ENCODE results near the gene ANO2. TPM values are rescaled to one million over a fixed set of nuclear protein-coding genes. Genes with fewer than 3 reads are reported as not detected.

The ANO2 gene
- total and polyA plus RNA-seq, 8 donors: 0.43 to 2.4 (median 0.97) TPM

- Histone ChIP-seq H3K36me3 (no peaks in the 10 kb centered on the region), H3K27ac (no peak overlapping the region), H3K4me3 (no peak overlapping the region), H3K27me3 (no peaks in the 10 kb centered on the region), H3K4me1 (no peaks in the 10 kb centered on the region), H3K9me3 (no peaks in the 10 kb centered on the region)
- TF ChIP-seq, protein P1, sequence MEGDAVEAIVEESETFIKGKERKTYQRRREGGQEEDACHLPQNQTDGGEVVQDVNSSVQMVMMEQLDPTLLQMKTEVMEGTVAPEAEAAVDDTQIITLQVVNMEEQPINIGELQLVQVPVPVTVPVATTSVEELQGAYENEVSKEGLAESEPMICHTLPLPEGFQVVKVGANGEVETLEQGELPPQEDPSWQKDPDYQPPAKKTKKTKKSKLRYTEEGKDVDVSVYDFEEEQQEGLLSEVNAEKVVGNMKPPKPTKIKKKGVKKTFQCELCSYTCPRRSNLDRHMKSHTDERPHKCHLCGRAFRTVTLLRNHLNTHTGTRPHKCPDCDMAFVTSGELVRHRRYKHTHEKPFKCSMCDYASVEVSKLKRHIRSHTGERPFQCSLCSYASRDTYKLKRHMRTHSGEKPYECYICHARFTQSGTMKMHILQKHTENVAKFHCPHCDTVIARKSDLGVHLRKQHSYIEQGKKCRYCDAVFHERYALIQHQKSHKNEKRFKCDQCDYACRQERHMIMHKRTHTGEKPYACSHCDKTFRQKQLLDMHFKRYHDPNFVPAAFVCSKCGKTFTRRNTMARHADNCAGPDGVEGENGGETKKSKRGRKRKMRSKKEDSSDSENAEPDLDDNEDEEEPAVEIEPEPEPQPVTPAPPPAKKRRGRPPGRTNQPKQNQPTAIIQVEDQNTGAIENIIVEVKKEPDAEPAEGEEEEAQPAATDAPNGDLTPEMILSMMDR (IDR thresholded peaks at IDR 0.05): no peak
- 59 to 63% methylated on average over 3 of the region's 3 CpGs for WGBS, 2 donors
- intact Hi-C loops (cut with DNase I): no loop called here
- ATAC-seq: no peak
- DNase-seq: no peak
- FAIRE-seq: no peak
Measured at GRCh38 chr12:5884866-5885265, 60.2 kb downstream of the ANO2 start.

GRCh38 chr12:5884285-5884684, 60.8 kb downstream of the ANO2 start:
- Histone ChIP-seq H3K27me3 (no peaks in the 10 kb centered on the region), H3K27ac (no peak overlapping the region), H3K9me3 (no peaks in the 10 kb centered on the region), H3K36me3 (no peaks in the 10 kb centered on the region), H3K4me3 (no peak overlapping the region), H3K4me1 (no peaks in the 10 kb centered on the region)
- FAIRE-seq (no peak), DNase-seq (no peak), ATAC-seq (no peak)
- TF ChIP-seq, protein P1 (IDR thresholded peaks at IDR 0.05): no peak
- WGBS, 2 donors: 65 to 76% methylated on average over 2 of the region's 2 CpGs
- intact Hi-C loops (cut with DNase I): no loop called here

DNA sequence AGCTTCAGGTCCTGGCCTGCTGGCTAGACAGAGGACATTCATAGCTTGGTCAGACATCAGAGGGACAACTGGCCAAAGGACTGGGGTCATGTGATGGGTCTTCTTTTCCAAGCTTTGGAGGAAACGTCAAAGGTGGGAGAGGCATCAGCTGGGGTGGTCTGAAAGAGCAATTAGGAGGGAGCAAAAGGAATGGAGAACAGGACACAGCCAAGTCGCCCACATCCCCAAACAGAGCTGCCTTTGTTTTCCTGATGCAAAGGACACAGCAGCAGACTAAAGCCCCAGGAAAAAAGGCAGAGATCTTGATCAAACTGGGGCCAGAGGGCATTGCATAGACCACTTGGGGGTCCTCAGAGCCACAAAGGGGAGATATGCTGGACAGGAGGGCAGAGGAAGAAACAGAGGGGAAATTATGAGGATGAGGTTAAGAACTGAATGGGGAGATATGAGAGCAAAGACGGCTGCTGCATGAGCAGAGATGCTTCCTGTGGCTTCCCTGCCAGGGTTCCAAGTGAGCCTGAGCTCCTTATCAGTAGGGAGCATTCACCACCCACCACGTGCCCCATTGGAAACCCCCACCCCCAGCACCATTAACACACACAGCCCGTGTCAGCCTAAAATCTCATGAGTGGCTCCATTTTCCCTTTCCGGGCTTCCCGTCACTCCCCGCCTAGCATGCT, 62.4 kb downstream of the ANO2 start:
- no peaks in the 10 kb centered on the region for H3K9me3 ChIP-seq
- no peak overlapping the region for H3K27ac ChIP-seq
- H3K27me3 ChIP-seq: no peaks in the 10 kb centered on the region
- DNase-seq: no peak
- H3K4me1 ChIP-seq: no peaks in the 10 kb centered on the region
- 39 to 43% methylated on average over 8 of the region's 8 CpGs for WGBS, 2 donors
- no peak overlapping the region for H3K4me3 ChIP-seq
- TF ChIP-seq, protein P1 (IDR thresholded peaks at IDR 0.05): no peak
- H3K36me3 ChIP-seq: no peaks in the 10 kb centered on the region
- intact Hi-C loops (cut with DNase I): no loop called here
- ATAC-seq: no peak
- FAIRE-seq: no peak

- intact Hi-C loops (cut with DNase I): no loop called here
- no peaks in the 10 kb centered on the region for H3K4me1 ChIP-seq
- DNase-seq: no peak
- ATAC-seq: no peak
- TF ChIP-seq, protein P1 (IDR thresholded peaks at IDR 0.05): no peak
- H3K9me3 ChIP-seq: no peaks in the 10 kb centered on the region
- FAIRE-seq: no peak
- H3K27me3 ChIP-seq: no peaks in the 10 kb centered on the region
- no peak overlapping the region for H3K27ac ChIP-seq
- no peaks in the 10 kb centered on the region for H3K36me3 ChIP-seq
- no peak overlapping the region for H3K4me3 ChIP-seq
Measured at GRCh38 chr12:5881666-5882065, 63.4 kb downstream of the ANO2 start.

GRCh38 chr12:5881101-5881606, 63.9 kb downstream of the ANO2 start:
- Histone ChIP-seq H3K36me3 (no peaks in the 10 kb centered on the region), H3K4me3 (no peak overlapping the region), H3K27me3 (no peaks in the 10 kb centered on the region), H3K27ac (no peak overlapping the region), H3K4me1 (no peaks in the 10 kb centered on the region), H3K9me3 (no peaks in the 10 kb centered on the region)
- DNase-seq (no peak), ATAC-seq (no peak), FAIRE-seq (no peak)
- intact Hi-C loops (cut with DNase I): no loop called here
- TF ChIP-seq, protein P1 (IDR thresholded peaks at IDR 0.05): no peak
- 24 to 65% methylated on average over 1 of the region's 1 CpG for WGBS, 2 donors

Data from pancreas (tissue), 10 donors.